ENCODE measurements around the gene PAXX.
A peak's percentile ranks its signal among the peaks of the same experiment; 100 is the strongest.

The PAXX gene

GRCh38 chr9:136968333-136969127, 23.7 kb upstream of the PAXX start:
- no peak for DNase-seq

GRCh38 chr9:136969150-136969549, 23.1 kb upstream of the PAXX start:
- no peak for DNase-seq

DNA sequence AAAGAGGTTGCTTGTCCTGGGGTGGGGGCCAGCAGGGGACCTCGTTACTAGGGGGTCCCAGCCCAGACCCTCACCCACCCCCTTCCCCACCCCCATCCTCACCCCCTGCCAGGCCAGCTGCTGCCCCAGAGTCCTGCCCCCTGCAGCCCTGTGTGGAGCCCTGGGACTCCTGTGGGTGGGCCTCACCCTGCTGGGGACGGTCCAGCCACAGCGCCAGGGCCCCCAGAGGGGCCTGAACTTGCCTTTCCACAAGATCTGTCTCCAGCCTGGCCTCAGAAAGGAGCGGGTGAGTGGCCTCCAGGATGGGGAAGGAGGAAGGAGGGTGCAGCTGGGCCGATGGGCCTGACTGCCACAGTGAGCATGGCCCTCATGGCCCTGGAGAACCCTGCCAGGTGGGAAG, 22.4 kb upstream of the PAXX start:
- no peak for DNase-seq

- no peak for DNase-seq
These were observed 21.9 kb upstream of the PAXX start for GRCh38 chr9:136970361-136970760.

DNA sequence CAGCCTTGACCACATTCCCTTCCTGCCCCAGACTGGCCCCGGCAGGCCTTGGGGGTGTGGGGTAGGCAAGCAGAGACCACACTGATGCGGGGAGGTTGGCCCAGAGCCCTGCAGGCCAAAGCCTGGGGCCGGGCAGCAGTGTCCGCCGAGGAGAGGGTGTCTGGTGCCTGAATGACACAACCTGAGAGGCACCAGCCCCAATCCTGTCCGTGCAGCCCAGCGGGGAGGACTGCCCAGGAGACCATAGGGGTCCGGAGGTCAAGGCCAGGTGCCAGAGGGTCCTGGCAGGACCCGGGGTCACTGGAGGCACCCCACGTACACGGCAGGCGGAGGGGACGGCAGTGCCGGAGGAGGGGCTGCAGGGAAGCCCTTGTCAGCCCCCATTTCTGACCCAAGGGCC, 20.5 kb upstream of the PAXX start:
- DNase-seq = no peak

DNA sequence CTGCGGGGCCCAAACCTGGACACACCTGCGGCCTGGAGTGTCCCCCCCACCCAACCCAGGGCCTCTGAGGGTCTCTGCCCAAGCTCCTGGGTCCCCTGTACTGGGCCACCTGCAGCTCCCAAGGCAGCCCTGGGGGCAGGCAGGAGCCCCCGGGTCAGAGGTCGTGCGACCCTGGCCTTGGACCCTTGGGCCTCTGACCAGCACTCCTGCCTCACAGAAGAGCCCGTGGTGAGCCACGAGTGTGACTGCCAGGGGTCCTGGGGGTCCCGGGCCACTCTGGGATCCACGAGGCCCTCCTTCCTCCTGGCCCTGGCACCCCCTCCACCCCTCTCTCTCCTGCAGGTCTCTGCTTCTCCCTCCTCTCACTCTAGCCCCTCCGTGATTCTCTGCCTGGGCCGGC, 19.9 kb upstream of the PAXX start:
- DNase-seq = no peak

GRCh38 chr9:136972743-136973142, 19.5 kb upstream of the PAXX start:
- DNase-seq = no peak

GRCh38 chr9:136973618-136974617, 18.3 kb upstream of the PAXX start:
- DNase-seq = no peak

DNA sequence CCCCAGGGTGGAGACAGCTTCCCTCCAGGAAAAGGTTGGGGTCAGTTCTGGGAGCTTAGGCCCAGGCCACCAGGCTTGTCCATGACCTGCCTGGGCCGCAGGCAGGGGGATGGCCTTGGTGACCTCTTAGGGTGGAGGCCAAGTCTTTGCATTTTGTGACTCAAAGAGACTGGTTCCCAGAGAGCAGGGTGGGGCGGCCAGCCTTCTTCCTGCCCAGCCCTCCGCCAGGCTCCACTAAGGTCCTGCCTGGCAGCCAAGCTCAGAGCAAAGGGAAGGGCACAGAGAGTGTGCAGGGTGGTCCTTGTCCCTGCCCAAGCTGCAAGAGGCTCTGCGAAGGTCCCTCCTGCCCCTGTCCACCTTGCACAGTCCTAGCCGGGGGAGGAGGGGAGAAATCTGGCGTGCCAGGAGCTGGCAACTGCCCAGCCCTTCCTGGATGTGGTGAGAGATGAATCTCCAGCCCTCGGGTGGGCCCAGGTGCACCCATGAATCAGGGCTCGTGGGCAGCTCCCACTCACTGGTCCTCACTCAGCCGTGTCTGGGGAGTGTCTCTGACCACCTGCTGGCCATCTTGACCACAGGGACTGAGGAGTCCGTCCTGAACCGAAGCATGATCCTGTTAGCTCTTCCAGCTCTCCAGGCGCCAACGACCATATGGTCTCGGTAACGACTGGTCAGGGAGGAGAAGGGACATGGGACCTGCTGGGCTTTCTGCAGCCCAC, 17.2 kb upstream of the PAXX start:
- DNase-seq = peak in 1 of 2 donors; percentile 28

GRCh38 chr9:136975644-136976043, 16.6 kb upstream of the PAXX start:
- peak; percentile 26 to 51 for DNase-seq

DNA sequence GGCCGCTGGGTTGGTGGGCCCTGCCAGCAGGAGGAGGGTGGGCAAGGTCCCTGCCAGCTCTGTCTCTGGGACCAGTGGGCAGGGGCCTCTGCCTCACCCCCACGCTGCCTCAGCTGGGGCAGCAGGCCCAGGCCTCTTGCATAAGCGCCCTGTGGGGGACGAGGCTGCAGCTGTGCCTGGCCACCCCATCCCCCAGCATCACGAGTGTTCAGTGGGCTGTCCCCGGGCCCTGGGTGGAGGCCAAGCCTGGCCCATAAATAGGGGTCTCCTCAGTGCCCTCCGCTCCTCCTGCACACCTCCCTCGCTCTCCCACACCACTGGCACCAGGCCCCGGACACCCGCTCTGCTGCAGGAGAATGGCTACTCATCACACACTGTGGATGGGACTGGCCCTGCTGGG, 15.0 kb upstream of the PAXX start, which contains the start of gene PTGDS:
Gene PTGDS (plus strand): TSS at position 282 of the 400 bp plus-strand sequence. CDS start 75 bp downstream, at position 357.
- no peak for DNase-seq

DNA sequence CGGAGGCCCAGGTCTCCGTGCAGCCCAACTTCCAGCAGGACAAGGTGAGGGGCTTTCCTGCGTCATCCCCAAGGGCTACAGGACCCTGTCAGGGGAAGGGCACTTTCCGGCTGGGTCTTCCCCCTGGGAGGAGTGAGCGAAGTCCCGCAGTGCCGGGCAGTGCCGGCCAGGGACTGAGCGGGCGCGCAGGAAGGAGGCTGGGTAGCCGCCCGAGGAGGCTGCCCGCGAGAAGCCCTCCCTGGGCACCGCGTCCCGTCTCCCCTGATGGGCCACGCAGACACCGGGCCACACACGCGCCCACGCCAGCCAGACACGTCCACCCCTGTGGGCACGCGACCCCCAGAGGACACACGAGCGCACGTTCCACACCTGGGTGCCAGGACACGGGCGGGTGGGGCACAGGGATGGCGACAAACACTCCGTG, 14.6 kb upstream of the PAXX start:
- DNase-seq = no peak

DNA sequence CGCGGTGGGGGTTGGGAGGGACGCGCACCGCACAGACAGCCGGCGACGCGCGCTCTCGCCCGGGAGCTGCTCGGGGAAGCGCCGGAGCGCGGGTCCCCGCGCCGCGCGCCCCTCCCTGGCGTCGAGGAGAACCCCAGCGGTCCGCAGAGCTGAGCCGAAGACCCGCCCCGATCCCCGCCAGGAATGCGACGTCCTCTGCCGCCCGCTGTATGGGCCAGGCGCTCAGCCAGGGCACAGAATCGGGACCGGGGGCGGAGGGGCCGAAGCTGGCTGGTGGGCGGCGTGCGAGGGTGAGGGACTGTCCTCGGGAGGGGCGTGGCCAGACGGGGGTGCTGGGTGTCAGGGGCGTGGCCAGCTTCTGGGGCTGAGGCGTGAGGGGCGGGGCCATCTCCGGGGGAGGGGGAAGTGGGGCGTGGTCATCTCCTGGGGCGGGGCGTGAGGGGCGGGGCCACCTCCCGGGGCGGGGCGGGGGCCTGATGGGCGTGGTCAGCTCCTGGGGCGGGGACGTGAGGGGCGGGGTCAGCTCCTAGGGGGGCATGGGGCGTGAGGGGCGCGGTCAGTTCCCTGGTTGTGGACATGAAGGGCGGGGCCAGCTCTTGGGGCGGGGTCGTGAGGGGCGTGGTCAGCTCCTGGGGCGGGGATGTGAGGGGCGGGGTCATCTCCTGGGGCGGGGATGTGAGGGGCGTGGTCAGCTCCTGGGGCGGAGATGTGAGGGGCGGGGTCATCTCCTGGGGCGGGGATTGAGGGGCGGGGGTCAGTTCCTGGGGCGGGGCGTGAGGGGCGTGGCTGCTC, 14.0 kb upstream of the PAXX start:
- peak; percentile 71 to 77 for DNase-seq

DNA sequence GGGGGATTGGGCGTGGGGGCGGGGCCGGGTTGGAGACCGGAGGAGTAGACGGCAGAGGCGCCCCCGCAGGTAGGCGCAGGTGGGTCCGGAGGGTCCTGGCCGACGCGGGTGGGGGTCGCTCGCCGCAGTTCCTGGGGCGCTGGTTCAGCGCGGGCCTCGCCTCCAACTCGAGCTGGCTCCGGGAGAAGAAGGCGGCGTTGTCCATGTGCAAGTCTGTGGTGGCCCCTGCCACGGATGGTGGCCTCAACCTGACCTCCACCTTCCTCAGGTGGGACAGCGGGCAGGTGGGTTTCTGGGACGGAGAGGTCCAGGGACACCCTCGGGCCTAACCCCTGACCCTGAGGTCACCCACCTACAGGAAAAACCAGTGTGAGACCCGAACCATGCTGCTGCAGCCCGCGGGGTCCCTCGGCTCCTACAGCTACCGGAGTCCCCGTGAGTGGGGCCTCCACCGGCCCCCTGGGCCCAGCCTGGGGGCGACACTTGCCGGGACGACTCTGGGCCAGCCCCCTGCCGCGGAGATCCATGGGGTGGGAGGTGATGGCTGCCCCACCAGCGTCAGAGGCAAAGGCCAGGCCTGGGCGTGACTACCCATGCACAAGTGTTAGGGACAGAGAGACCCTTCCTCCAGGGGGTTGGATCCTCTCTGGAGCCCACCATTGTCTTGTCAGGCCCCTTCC, 13.2 kb upstream of the PAXX start:
- DNase-seq = no peak

- DNase-seq = no peak
These were observed 12.2 kb upstream of the PAXX start for GRCh38 chr9:136979769-136980587.

- no peak for DNase-seq
These were observed 11.3 kb upstream of the PAXX start for GRCh38 chr9:136980669-136981478.

GRCh38 chr9:136981588-136982231, 10.5 kb upstream of the PAXX start:
- no peak for DNase-seq

DNA sequence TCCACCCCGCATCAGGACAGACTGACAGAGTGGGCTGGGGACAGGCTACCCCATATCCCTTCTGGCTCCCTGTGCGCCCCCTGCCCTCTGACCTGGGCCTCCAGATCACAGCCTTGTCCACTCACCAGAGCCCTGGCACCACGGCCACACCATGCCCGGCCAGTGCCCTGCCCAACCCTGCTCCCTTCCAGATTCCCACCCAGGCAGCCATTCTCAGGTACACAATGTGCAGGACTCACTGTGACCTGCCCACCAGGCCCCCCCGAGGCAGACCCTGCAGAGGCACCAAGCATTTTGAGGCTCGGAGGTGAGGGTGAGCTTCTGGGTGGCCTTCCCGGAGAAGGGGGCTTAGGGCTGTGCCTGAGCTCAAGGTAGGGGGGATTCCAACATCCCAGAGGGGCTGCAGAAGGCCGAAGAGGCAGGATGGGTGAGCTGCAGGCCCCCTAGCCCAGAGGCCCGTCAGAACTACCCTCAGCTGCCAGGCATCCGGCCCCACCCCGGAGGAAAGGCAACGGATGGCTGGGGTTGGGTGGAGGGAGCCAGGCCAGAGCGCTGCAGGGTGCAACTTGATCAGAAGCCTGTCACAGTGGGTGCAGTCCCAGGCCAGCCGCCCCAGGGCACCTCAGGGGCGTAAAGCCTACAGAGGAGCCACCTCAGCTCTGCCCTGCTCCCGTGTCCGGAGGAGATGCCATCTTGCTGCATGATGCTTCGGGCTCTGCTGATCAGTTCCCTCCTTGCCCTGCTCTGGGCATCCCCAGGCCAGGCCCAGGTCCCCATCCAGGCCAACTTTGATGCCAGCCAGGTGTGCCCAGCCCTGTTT, 9.8 kb upstream of the PAXX start, which contains the start of gene LCNL1:
Gene LCNL1 (plus strand): TSS at position 762 of the 820 bp plus-strand sequence. CDS start 594 bp downstream, outside the sequence.
- no peak for DNase-seq
